ENCODE measurements around the gene PPP1R9A. TPM values are rescaled to one million over a fixed set of nuclear protein-coding genes. Genes with fewer than 3 reads are reported as not detected.

The PPP1R9A gene
- total RNA-seq, 1 experiment from 2014 or later: 15.6 TPM

GRCh38 chr7:94888995-94889523 lies 18.3 kb upstream of the PPP1R9A start:
- ChIA-PET POLR2A (ENCODE audit: low non-redundant PET) (no interaction called here), CTCF (interaction anchor here (0.6 kb wide), 1 partner anchor 326 kb away, joined by 5 read pairs; no protein-coding TSS in a partner anchor)
- intact Hi-C loops (cut with micrococcal nuclease; ENCODE audit: unreplicated experiment): no loop called here
- Histone ChIP-seq H3K36me3 (ENCODE audit: insufficient read depth, low read length, poor library complexity, severe bottlenecking) (no peaks in the 10 kb centered on the region), H3K27me3 (replicated peaks; ENCODE audit: insufficient read depth, low read depth, low read length, poor library complexity) (no peaks in the 10 kb centered on the region), H3K4me1 (ENCODE audit: insufficient read depth, low read length, poor library complexity, severe bottlenecking) (peaks cover 4% of the 10 kb centered on the region), H3K27ac (ENCODE audit: low read depth, low read length, poor library complexity, severe bottlenecking) (no peak overlapping the region), H3K4me3 (ENCODE audit: low read depth, low read length, poor library complexity, severe bottlenecking) (no peak overlapping the region), H3K9me3 (ENCODE audit: low read depth, low read length, poor library complexity, severe bottlenecking) (no peaks in the 10 kb centered on the region)
- TF ChIP-seq EZH2 (IDR thresholded peaks at IDR 0.05; ENCODE audit: borderline replicate concordance, low read depth, low read length, poor library complexity, severe bottlenecking) (no peak), CTCF (conservative IDR thresholded peaks at IDR 0.05; ENCODE audit: low read depth, low read length) (no peak)
- no TSS peak for BruUV-seq (replicated peaks)
- no peak for DNase-seq (ENCODE audit: low spot score)

GRCh38 chr7:94890216-94890615 lies 17.2 kb upstream of the PPP1R9A start:
- Histone ChIP-seq H3K4me3 (ENCODE audit: low read depth, low read length, poor library complexity, severe bottlenecking) (no peak overlapping the region), H3K4me1 (ENCODE audit: insufficient read depth, low read length, poor library complexity, severe bottlenecking) (peaks cover 4% of the 10 kb centered on the region), H3K27me3 (replicated peaks; ENCODE audit: insufficient read depth, low read depth, low read length, poor library complexity) (no peaks in the 10 kb centered on the region), H3K9me3 (ENCODE audit: low read depth, low read length, poor library complexity, severe bottlenecking) (no peaks in the 10 kb centered on the region), H3K36me3 (ENCODE audit: insufficient read depth, low read length, poor library complexity, severe bottlenecking) (no peaks in the 10 kb centered on the region), H3K27ac (ENCODE audit: low read depth, low read length, poor library complexity, severe bottlenecking) (no peak overlapping the region)
- DNase-seq (ENCODE audit: low spot score): no peak
- ChIA-PET CTCF (no interaction called here), POLR2A (ENCODE audit: low non-redundant PET) (no interaction called here)
- TF ChIP-seq CTCF (conservative IDR thresholded peaks at IDR 0.05; ENCODE audit: low read depth, low read length): no peak
- TF ChIP-seq EZH2 (IDR thresholded peaks at IDR 0.05; ENCODE audit: borderline replicate concordance, low read depth, low read length, poor library complexity, severe bottlenecking): no peak
- no TSS peak for BruUV-seq (replicated peaks)
- intact Hi-C loops (cut with micrococcal nuclease; ENCODE audit: unreplicated experiment): no loop called here

- intact Hi-C loops (cut with micrococcal nuclease; ENCODE audit: unreplicated experiment): no loop called here
- Histone ChIP-seq H3K27me3 (replicated peaks; ENCODE audit: insufficient read depth, low read depth, low read length, poor library complexity) (no peaks in the 10 kb centered on the region), H3K4me1 (ENCODE audit: insufficient read depth, low read length, poor library complexity, severe bottlenecking) (peaks cover 4% of the 10 kb centered on the region), H3K36me3 (ENCODE audit: insufficient read depth, low read length, poor library complexity, severe bottlenecking) (no peaks in the 10 kb centered on the region), H3K4me3 (ENCODE audit: low read depth, low read length, poor library complexity, severe bottlenecking) (no peak overlapping the region), H3K9me3 (ENCODE audit: low read depth, low read length, poor library complexity, severe bottlenecking) (no peaks in the 10 kb centered on the region), H3K27ac (ENCODE audit: low read depth, low read length, poor library complexity, severe bottlenecking) (no peak overlapping the region)
- no peak for DNase-seq (ENCODE audit: low spot score)
- POLR2A ChIA-PET (ENCODE audit: low non-redundant PET): no interaction called here
- CTCF ChIA-PET: no interaction called here
- BruUV-seq (replicated peaks): no TSS peak
- no peak for TF ChIP-seq CTCF (conservative IDR thresholded peaks at IDR 0.05; ENCODE audit: low read depth, low read length)
- TF ChIP-seq EZH2 (IDR thresholded peaks at IDR 0.05; ENCODE audit: borderline replicate concordance, low read depth, low read length, poor library complexity, severe bottlenecking): no peak
Measured at GRCh38 chr7:94893661-94894060, 13.7 kb upstream of the PPP1R9A start.
